ENCODE results near the gene S100PBP. TPM values are rescaled to one million over a fixed set of nuclear protein-coding genes. Genes with fewer than 3 reads are reported as not detected.

The S100PBP gene
- total and polyA plus RNA-seq, 2 donors from 2014 or later, result 14.3 to 40.1 TPM

GRCh38 chr1:32869923-32870614 lies 52.6 kb downstream of the S100PBP start:
- H3K4me3 ChIP-seq (ENCODE audit: low read length in 3 of 3), result peak overlapping the region in 2 of 3 donors; percentile 21 to 35
- no peaks in the 10 kb centered on the region for H3K9me3 ChIP-seq (ENCODE audit: control insufficient read depth in 2 of 3, insufficient read depth in 1 of 3, low read length in 3 of 3)
- no peaks in the 10 kb centered on the region for H3K27me3 ChIP-seq (ENCODE audit: control insufficient read depth, insufficient read depth, low read length)
- intact Hi-C loops (cut with DNase I), result no loop called here
- H3K4me1 ChIP-seq (ENCODE audit: control insufficient read depth in 2 of 3, insufficient read depth in 2 of 3, low read depth in 1 of 3, low read length in 3 of 3), result peaks cover 0 to 13% (median 9%) of the 10 kb centered on the region in 3 donors
- FAIRE-seq, result no peak
- TF ChIP-seq CTCF (IDR thresholded peaks at IDR 0.05; ENCODE audit: borderline replicate concordance, extremely low read depth, insufficient read depth), result no peak
- DNase-seq, result peak in 1 of 5 donors; percentile 30
- no peak overlapping the region for H3K27ac ChIP-seq (ENCODE audit: low read depth in 2 of 2, low read length in 2 of 2)
- H3K36me3 ChIP-seq (ENCODE audit: control insufficient read depth in 2 of 3, insufficient read depth in 3 of 3, low read length in 3 of 3), result no peaks in the 10 kb centered on the region
- H3K9ac ChIP-seq (ENCODE audit: low read length in 3 of 3), result no peak overlapping the region

- no peaks in the 10 kb centered on the region for H3K9me3 ChIP-seq (ENCODE audit: control insufficient read depth in 2 of 3, insufficient read depth in 1 of 3, low read length in 3 of 3)
- peak within 1 kb of the TSS in 2 of 3 donors; percentile 46 to 56 for H3K4me3 ChIP-seq (ENCODE audit: low read length in 3 of 3)
- intact Hi-C loops (cut with DNase I), result no loop called here
- peak within 1 kb of the TSS; percentile 12 to 18 (median 16) for H3K9ac ChIP-seq (ENCODE audit: low read length in 3 of 3)
- H3K36me3 ChIP-seq (ENCODE audit: control insufficient read depth in 2 of 3, insufficient read depth in 3 of 3, low read length in 3 of 3), result no peaks in the 10 kb centered on the region
- H3K27ac ChIP-seq (ENCODE audit: low read depth in 2 of 2, low read length in 2 of 2), result no peak within 1 kb of the TSS
- no peak for TF ChIP-seq CTCF (IDR thresholded peaks at IDR 0.05; ENCODE audit: borderline replicate concordance, extremely low read depth, insufficient read depth)
- no peaks in the 10 kb centered on the region for H3K27me3 ChIP-seq (ENCODE audit: control insufficient read depth, insufficient read depth, low read length)
- peaks cover 0 to 11% (median 9%) of the 10 kb centered on the region in 3 donors for H3K4me1 ChIP-seq (ENCODE audit: control insufficient read depth in 2 of 3, insufficient read depth in 2 of 3, low read depth in 1 of 3, low read length in 3 of 3)
- DNase-seq (peak in 4 of 5 donors; percentile 73 to 90 (median 78)), FAIRE-seq (no peak)
These were observed 53.3 kb downstream of the S100PBP start, which contains the start of gene FNDC5 for GRCh38 chr1:32870615-32871363. Gene FNDC5 (minus strand): TSS chr1:32870912.

- no peak for TF ChIP-seq CTCF (IDR thresholded peaks at IDR 0.05; ENCODE audit: borderline replicate concordance, extremely low read depth, insufficient read depth)
- H3K27me3 ChIP-seq (ENCODE audit: control insufficient read depth, insufficient read depth, low read length), result no peaks in the 10 kb centered on the region
- peak overlapping the region in 2 of 3 donors; percentile 46 to 56 for H3K4me3 ChIP-seq (ENCODE audit: low read length in 3 of 3)
- DNase-seq, result peak in 1 of 5 donors; percentile 57
- H3K9me3 ChIP-seq (ENCODE audit: control insufficient read depth in 2 of 3, insufficient read depth in 1 of 3, low read length in 3 of 3), result no peaks in the 10 kb centered on the region
- peaks cover 0 to 9% (median 7%) of the 10 kb centered on the region in 3 donors for H3K4me1 ChIP-seq (ENCODE audit: control insufficient read depth in 2 of 3, insufficient read depth in 2 of 3, low read depth in 1 of 3, low read length in 3 of 3)
- H3K9ac ChIP-seq (ENCODE audit: low read length in 3 of 3), result peak overlapping the region in 2 of 3 donors; percentile 12 to 18
- intact Hi-C loops (cut with DNase I), result no loop called here
- FAIRE-seq, result no peak
- H3K36me3 ChIP-seq (ENCODE audit: control insufficient read depth in 2 of 3, insufficient read depth in 3 of 3, low read length in 3 of 3), result no peaks in the 10 kb centered on the region
- H3K27ac ChIP-seq (ENCODE audit: low read depth in 2 of 2, low read length in 2 of 2), result no peak overlapping the region
These were observed 54.1 kb downstream of the S100PBP start for GRCh38 chr1:32871364-32872191.
